ENCODE measurements around the gene NTNG1. TPM values are rescaled to one million over a fixed set of nuclear protein-coding genes. Genes with fewer than 3 reads are reported as not detected.

NTNG1 gene
- total and polyA plus RNA-seq, 2 of the 4 experiments (the other 2 are of a cell fraction): 1.2 to 2.3 TPM

DNA sequence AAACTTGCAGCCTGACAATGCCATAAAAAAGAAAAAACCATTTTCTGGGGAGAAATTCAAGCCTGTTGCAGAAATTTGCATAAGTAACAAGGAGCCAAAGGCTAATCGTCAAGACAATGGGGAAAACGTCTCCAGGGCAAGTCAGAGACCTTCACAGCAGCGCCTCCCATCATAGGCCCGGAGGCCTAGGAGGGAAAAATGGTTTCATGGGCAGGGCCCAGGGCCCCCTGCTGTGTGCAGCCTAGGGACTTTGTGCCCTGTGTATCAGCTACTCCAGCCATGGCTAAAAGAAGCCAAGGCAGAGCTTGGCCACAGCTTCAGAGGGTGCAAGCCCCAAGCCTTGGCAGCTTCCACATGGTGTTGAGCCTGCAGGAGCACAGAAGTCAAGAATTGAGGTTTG is 369.5 kb downstream of the NTNG1 start:
- no peaks in the 10 kb centered on the region for H3K36me3 ChIP-seq (ENCODE audit: control insufficient read depth, insufficient read depth, low read length)
- H2BK5ac ChIP-seq (ENCODE audit: low read depth, low read length, poor library complexity, severe bottlenecking): no peak overlapping the region
- TF ChIP-seq BHLHE40 (IDR thresholded peaks at IDR 0.05; ENCODE audit: low read depth, low read length) (no peak), POLR2A (IDR thresholded peaks at IDR 0.05; ENCODE audit: low read depth, low read length) (no peak), RFX5 (IDR thresholded peaks at IDR 0.05; ENCODE audit: low read depth, low read length) (no peak), MAZ (IDR thresholded peaks at IDR 0.05; ENCODE audit: borderline replicate concordance, low read depth, low read length) (no peak), FOS (IDR thresholded peaks at IDR 0.05; ENCODE audit: low read depth, low read length) (no peak), SMC3 (IDR thresholded peaks at IDR 0.05; ENCODE audit: low read depth, low read length) (no peak)
- TF ChIP-seq, protein P1, sequence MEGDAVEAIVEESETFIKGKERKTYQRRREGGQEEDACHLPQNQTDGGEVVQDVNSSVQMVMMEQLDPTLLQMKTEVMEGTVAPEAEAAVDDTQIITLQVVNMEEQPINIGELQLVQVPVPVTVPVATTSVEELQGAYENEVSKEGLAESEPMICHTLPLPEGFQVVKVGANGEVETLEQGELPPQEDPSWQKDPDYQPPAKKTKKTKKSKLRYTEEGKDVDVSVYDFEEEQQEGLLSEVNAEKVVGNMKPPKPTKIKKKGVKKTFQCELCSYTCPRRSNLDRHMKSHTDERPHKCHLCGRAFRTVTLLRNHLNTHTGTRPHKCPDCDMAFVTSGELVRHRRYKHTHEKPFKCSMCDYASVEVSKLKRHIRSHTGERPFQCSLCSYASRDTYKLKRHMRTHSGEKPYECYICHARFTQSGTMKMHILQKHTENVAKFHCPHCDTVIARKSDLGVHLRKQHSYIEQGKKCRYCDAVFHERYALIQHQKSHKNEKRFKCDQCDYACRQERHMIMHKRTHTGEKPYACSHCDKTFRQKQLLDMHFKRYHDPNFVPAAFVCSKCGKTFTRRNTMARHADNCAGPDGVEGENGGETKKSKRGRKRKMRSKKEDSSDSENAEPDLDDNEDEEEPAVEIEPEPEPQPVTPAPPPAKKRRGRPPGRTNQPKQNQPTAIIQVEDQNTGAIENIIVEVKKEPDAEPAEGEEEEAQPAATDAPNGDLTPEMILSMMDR (conservative IDR thresholded peaks at IDR 0.05; ENCODE audit: low read depth, low read length): no peak
- no peak overlapping the region for H4K5ac ChIP-seq (ENCODE audit: low read depth, low read length)
- H3K18ac ChIP-seq (ENCODE audit: low read depth, low read length): no peak overlapping the region
- CTCF ChIA-PET: no interaction called here
- H3K23ac ChIP-seq (ENCODE audit: low read depth, low read length): no peak overlapping the region
- no TSS peak for BruUV-seq (replicated peaks)
- no peak overlapping the region for H2BK120ac ChIP-seq (ENCODE audit: low read depth, low read length)
- no peak overlapping the region for H4K8ac ChIP-seq (ENCODE audit: low read depth in 2 of 2, low read length in 2 of 2)
- H3K9me3 ChIP-seq (ENCODE audit: control insufficient read depth, insufficient read depth, low read length): no peaks in the 10 kb centered on the region
- H2AFZ ChIP-seq (replicated peaks; ENCODE audit: low read length, poor library complexity): no peak overlapping the region
- H3K4me1 ChIP-seq (ENCODE audit: control insufficient read depth, insufficient read depth, low read length): no peaks in the 10 kb centered on the region
- POLR2A ChIA-PET (ENCODE audit: unreplicated experiment): no interaction called here
- in situ Hi-C loops (cut with MboI; ENCODE audit: low sequenced_read_pairs) (no loop called here), dilution Hi-C loops (cut with HindIII; ENCODE audit: low sequenced_read_pairs, unreplicated experiment) (no loop called here), intact Hi-C loops (cut with micrococcal nuclease) (no loop called here)
- no peaks in the 10 kb centered on the region for H3K79me1 ChIP-seq (ENCODE audit: low read depth in 1 of 2, low read length in 2 of 2)
- H3K4ac ChIP-seq (ENCODE audit: low read depth, low read length): no peak overlapping the region
- H2AK5ac ChIP-seq (ENCODE audit: low read depth, low read length): no peak overlapping the region
- DNase-seq: no peak
- no peak overlapping the region for H3K9ac ChIP-seq (ENCODE audit: low read depth, low read length)
- no peaks in the 10 kb centered on the region for H4K20me1 ChIP-seq (ENCODE audit: insufficient read depth, low read length)
- H3K14ac ChIP-seq (replicated peaks; ENCODE audit: low read depth, low read length): no peak overlapping the region
- H2BK20ac ChIP-seq (ENCODE audit: low read depth, low read length): no peak overlapping the region
- no peak overlapping the region for H2BK15ac ChIP-seq (ENCODE audit: low read depth, low read length)
- no peak overlapping the region for H4K91ac ChIP-seq (ENCODE audit: insufficient read depth, low read depth, low read length)
- no peak overlapping the region for H3K4me3 ChIP-seq (ENCODE audit: insufficient read depth, low read depth, low read length)
- no peak overlapping the region for H3K56ac ChIP-seq (ENCODE audit: extremely low read depth, insufficient read depth, low read length)
- H2AK9ac ChIP-seq (replicated peaks; ENCODE audit: low read depth, low read length, poor library complexity): no peak overlapping the region
- no peak for ATAC-seq (ENCODE audit: low read depth)
- 63% methylated on average over 2 of the region's 4 CpGs; no CpG with 5 or more reads in 1 of the 2 experiments for WGBS, 2 experiments (ENCODE audit: extremely low coverage in 2 of 2, insufficient read length in 1 of 2)
- H3K27ac ChIP-seq (ENCODE audit: insufficient read depth, low read length): no peak overlapping the region
- no peak overlapping the region for H3K4me2 ChIP-seq (ENCODE audit: low read depth, low read length)
- H3K27me3 ChIP-seq (ENCODE audit: control insufficient read depth, insufficient read depth, low read length): no peaks in the 10 kb centered on the region
- no peaks in the 10 kb centered on the region for H3K9me1 ChIP-seq (ENCODE audit: insufficient read depth, low read length)

Data from IMR-90 (cell line).